Esophagus muscularis mucosa (tissue), 4 donors: ENCODE data around the gene EXOSC6.

Experiments used
- CTCF ChIP-seq, 3 experiments: fragments of 200-600 bp in 2 of 3; fragments of 450-650 bp in 1 of 3; sonication (generic) in 2 of 3; IDR thresholded peaks; one replicate each; pipeline ENCODE4 v1.5.1; 2017 to 2019; ENCODE audit warnings: antibody characterized with exemption in 3 of 3, mild to moderate bottlenecking in 2 of 3, moderate library complexity in 1 of 3
- EP300 ChIP-seq: sonication (generic); formaldehyde crosslinking; IDR thresholded peaks from one replicate; pipeline ENCODE4 v1.6.1; 2017; ENCODE audit warnings: antibody characterized with exemption
- POLR2A ChIP-seq: fragments of 450-650 bp; IDR thresholded peaks from one replicate; pipeline ENCODE4 v1.6.1; 2017; ENCODE audit warnings: antibody characterized with exemption, moderate library complexity, mild to moderate bottlenecking, low read depth
- POLR2AphosphoS5 ChIP-seq, 2 donors: sonication (generic); formaldehyde crosslinking; IDR thresholded peaks; one replicate each; pipeline ENCODE4 v1.6.1; 2017; ENCODE audit warnings: antibody characterized with exemption in 2 of 2

GRCh38 chr16:70301121-70301520 is 49.4 kb upstream of the EXOSC6 start:
- TF ChIP-seq CTCF (IDR thresholded peaks at IDR 0.05) (no peak), EP300 (no peak), POLR2A (no peak), POLR2AphosphoS5 (IDR thresholded peaks at IDR 0.05) (no peak)
